Lung (tissue), 12 donors: Measurements from ENCODE around the gene ADAMTS12. TPM values are rescaled to one million over a fixed set of nuclear protein-coding genes. Genes with fewer than 3 reads are reported as not detected.

ENCODE experiments used
- ATAC-seq: fragments of 200-7000 bp; cut with Tn5 transposase; one replicate; pipeline ENCODE4 v1.9.1; 2020; ENCODE audit warnings: moderate number of reproducible peaks; ENCODE audit not compliant: insufficient read depth, low FRiP score
- DNase-seq, 3 donors: peaks; one replicate each; pipeline ENCODE4 v3.0.0-alpha.2; 2013 to 2017
- H3K27ac ChIP-seq, 2 donors: one replicate each; pipeline ENCODE4 v1.5.1; 2013; ENCODE audit warnings: mild to moderate bottlenecking in 2 of 2, moderate library complexity in 2 of 2, control low read depth in 1 of 2, inconsistent platforms in 1 of 2, low read depth in 1 of 2, low read length in 1 of 2
- H3K27me3 ChIP-seq, 3 donors: one replicate each; pipeline ENCODE4 v1.5.1; 2013; ENCODE audit warnings: low read length in 2 of 3; ENCODE audit not compliant: control insufficient read depth in 3 of 3, insufficient read depth in 3 of 3
- H3K36me3 ChIP-seq, 4 donors: one replicate each; pipeline ENCODE4 v1.5.1; 2013; ENCODE audit warnings: low read length in 4 of 4, mild to moderate bottlenecking in 1 of 4, moderate library complexity in 1 of 4; ENCODE audit not compliant: control insufficient read depth in 4 of 4, insufficient read depth in 4 of 4
- H3K4me1 ChIP-seq, 5 donors: one replicate each; pipeline ENCODE4 v1.5.1; 2013; ENCODE audit warnings: low read length in 5 of 5, mild to moderate bottlenecking in 2 of 5, moderate library complexity in 1 of 5; ENCODE audit not compliant: control insufficient read depth in 5 of 5, insufficient read depth in 5 of 5
- H3K4me3 ChIP-seq: one replicate; pipeline ENCODE4 v1.5.1; 2013; ENCODE audit warnings: mild to moderate bottlenecking, control low read depth, moderate library complexity
- H3K9ac ChIP-seq, 2 donors: one replicate each; pipeline ENCODE4 v1.5.1; 2013; ENCODE audit warnings: low read length in 2 of 2, control low read depth in 1 of 2; ENCODE audit not compliant: insufficient read depth in 1 of 2
- H3K9me3 ChIP-seq, 4 donors: one replicate each; pipeline ENCODE4 v1.5.1; 2013; ENCODE audit warnings: low read length in 3 of 4, mild to moderate bottlenecking in 1 of 4, moderate library complexity in 1 of 4; ENCODE audit not compliant: control insufficient read depth in 4 of 4, insufficient read depth in 3 of 4
- WGBS, 2 donors: extraction: QIAGEN DNeasy Blood & Tissue Kit; methylation state at CpG; one replicate each; pipeline ENCODE4 v1.1.7; 2013; 5-methylcytosine and 5-hydroxymethylcytosine counted together
- polyA plus RNA-seq, 2 donors: library from polyadenylated mRNA; stranded (reverse); fragments of 200-250 nt; gene quantifications; one replicate each; pipeline ENCODE4 v1.2.1, GENCODE V29; 2013
- total RNA-seq, 2 donors: library from RNA; depleted of rRNA in 1 of 2; stranded (reverse); fragments of >200 nt in 1 of 2; gene quantifications; one replicate each; pipeline ENCODE4 v1.2.1, GENCODE V29; 2014 to 2021
- TF ChIP-seq, protein P1 (sequence below): IDR thresholded peaks from 2 replicates; pipeline ENCODE4 v1.5.1; 2012; ENCODE audit warnings: mild to moderate bottlenecking; ENCODE audit errors: control extremely low read depth, extremely low read depth
- donor health status: control.
- donor health status: control.
- donor health status: Bipolar disorder and iron deficiency.
- donor health status: healthy.
- donor health status: DM: yes; HTN: yes; CAD: no.

Gene ADAMTS12
- total and polyA plus RNA-seq, 4 donors: 1.3 to 55.1 (median 4.3) TPM

- peaks cover 0 to 5% (median 0%) of the 10 kb centered on the region in 4 donors for H3K36me3 ChIP-seq
These were observed 352.6 kb downstream of the ADAMTS12 start for GRCh38 chr5:33539212-33539611.

DNA sequence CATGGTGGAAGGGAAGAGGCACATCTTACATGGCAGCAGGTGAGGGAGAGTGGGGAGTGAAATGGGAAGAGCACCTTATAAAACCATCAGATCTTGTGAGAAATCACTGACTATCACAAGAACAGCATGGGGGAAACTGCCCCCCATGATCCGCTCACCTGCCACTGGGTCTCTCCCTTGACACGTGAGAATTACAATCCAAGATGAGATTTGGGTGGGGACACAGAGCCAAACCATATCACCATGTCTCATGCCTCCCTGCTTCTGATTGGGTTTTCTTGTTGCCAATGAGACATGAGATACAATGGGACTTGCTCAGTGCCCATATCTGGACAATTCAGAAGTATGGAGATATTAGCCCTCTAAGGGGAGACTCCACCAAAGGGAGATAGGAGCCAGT lies 353.6 kb downstream of the ADAMTS12 start:
- Histone ChIP-seq H3K4me1 (no peaks in the 10 kb centered on the region), H3K9me3 (peaks cover 0 to 2% (median 0%) of the 10 kb centered on the region in 4 donors), H3K27ac (no peak overlapping the region), H3K4me3 (no peak overlapping the region), H3K9ac (no peak overlapping the region), H3K27me3 (no peaks in the 10 kb centered on the region), H3K36me3 (peaks cover 0 to 7% (median 3%) of the 10 kb centered on the region in 4 donors)
- TF ChIP-seq, protein P1, sequence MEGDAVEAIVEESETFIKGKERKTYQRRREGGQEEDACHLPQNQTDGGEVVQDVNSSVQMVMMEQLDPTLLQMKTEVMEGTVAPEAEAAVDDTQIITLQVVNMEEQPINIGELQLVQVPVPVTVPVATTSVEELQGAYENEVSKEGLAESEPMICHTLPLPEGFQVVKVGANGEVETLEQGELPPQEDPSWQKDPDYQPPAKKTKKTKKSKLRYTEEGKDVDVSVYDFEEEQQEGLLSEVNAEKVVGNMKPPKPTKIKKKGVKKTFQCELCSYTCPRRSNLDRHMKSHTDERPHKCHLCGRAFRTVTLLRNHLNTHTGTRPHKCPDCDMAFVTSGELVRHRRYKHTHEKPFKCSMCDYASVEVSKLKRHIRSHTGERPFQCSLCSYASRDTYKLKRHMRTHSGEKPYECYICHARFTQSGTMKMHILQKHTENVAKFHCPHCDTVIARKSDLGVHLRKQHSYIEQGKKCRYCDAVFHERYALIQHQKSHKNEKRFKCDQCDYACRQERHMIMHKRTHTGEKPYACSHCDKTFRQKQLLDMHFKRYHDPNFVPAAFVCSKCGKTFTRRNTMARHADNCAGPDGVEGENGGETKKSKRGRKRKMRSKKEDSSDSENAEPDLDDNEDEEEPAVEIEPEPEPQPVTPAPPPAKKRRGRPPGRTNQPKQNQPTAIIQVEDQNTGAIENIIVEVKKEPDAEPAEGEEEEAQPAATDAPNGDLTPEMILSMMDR: no peak
- no peak for DNase-seq
- 83 to 96% methylated on average over 2 of the region's 2 CpGs for WGBS, 2 donors
- no peak for ATAC-seq

More at GRCh38 chr5:33539212-33539611, 352.6 kb downstream of the ADAMTS12 start:
- TF ChIP-seq, protein P1: no peak
- no peak for DNase-seq
- Histone ChIP-seq H3K27me3 (no peaks in the 10 kb centered on the region), H3K4me3 (no peak overlapping the region), H3K27ac (no peak overlapping the region), H3K9me3 (peaks cover 0 to 2% (median 0%) of the 10 kb centered on the region in 4 donors), H3K9ac (no peak overlapping the region), H3K4me1 (no peaks in the 10 kb centered on the region)
- no peak for ATAC-seq
- WGBS, 2 donors: 89 to 91% methylated on average over 1 of the region's 1 CpG

GRCh38 chr5:33537240-33537639 lies 354.6 kb downstream of the ADAMTS12 start:
- H3K9ac ChIP-seq: no peak overlapping the region
- DNase-seq (no peak), ATAC-seq (no peak)
- peaks cover 0 to 2% (median 0%) of the 10 kb centered on the region in 4 donors for H3K9me3 ChIP-seq
- H3K36me3 ChIP-seq: peaks cover 0 to 11% (median 4%) of the 10 kb centered on the region in 4 donors
- H3K4me3 ChIP-seq: no peak overlapping the region
- H3K27me3 ChIP-seq: no peaks in the 10 kb centered on the region
- WGBS, 2 donors: 87 to 90% methylated on average over 1 of the region's 1 CpG
- H3K4me1 ChIP-seq: no peaks in the 10 kb centered on the region
- TF ChIP-seq, protein P1: no peak
- no peak overlapping the region for H3K27ac ChIP-seq

- ATAC-seq (no peak), DNase-seq (no peak)
- no peak overlapping the region for H3K9ac ChIP-seq
- H3K9me3 ChIP-seq: peaks cover 0 to 2% (median 0%) of the 10 kb centered on the region in 4 donors
- H3K36me3 ChIP-seq: peaks cover 0 to 13% (median 5%) of the 10 kb centered on the region in 4 donors
- TF ChIP-seq, protein P1: no peak
- WGBS, 2 donors: 86 to 88% methylated on average over 1 of the region's 1 CpG
- no peak overlapping the region for H3K4me3 ChIP-seq
- H3K4me1 ChIP-seq: no peaks in the 10 kb centered on the region
- no peak overlapping the region for H3K27ac ChIP-seq
- H3K27me3 ChIP-seq: no peaks in the 10 kb centered on the region
These were observed 355.0 kb downstream of the ADAMTS12 start for GRCh38 chr5:33536802-33537201.
